A549 treated with CpdA at 1 μM for 4 hours (cell line): ENCODE results near the gene HHEX. TPM values are rescaled to one million over a fixed set of nuclear protein-coding genes. Genes with fewer than 3 reads are reported as not detected.

Experiments used
- total RNA-seq: library from RNA; stranded (reverse); fragments of 200-300 nt; extraction: Qiagen RNA extraction; gene quantifications from 5 replicates; pipeline ENCODE4 v1.2.3, GENCODE V29; 2022; ENCODE audit warnings: low read depth

Gene HHEX
- 15.5 to 17.6 TPM (median 15.9 TPM) in 5 replicates for total RNA-seq

GRCh38 chr10:92689663-92690210 is at the start of gene HHEX:
TSS of gene HHEX (plus strand) at chr10:92689955. CDS start at chr10:92689987, 32 bp downstream.

Other genes with a start within 250 kb of the HHEX start
- gene IDE, start 115.9 kb upstream of the HHEX start, total RNA-seq = 18.7 to 29.1 TPM (median 24.1 TPM) in 5 replicates
- 32.8 to 48.0 TPM (median 35.5 TPM) in 5 replicates for gene KIF11, start 96.8 kb upstream of the HHEX start, total RNA-seq
- gene EXOC6, start 158.6 kb downstream of the HHEX start, total RNA-seq = 14.8 to 19.2 TPM (median 17.3 TPM) in 5 replicates